Kidney epithelial cell (primary cell): ENCODE data around the gene FAM20C. TPM values are rescaled to one million over a fixed set of nuclear protein-coding genes. Genes with fewer than 3 reads are reported as not detected.

ENCODE experiments used
- DNase-seq: peaks from one replicate; pipeline ENCODE4 v3.0.0-alpha.2; 2010; ENCODE audit warnings: low read depth
- H3K27me3 ChIP-seq: 2 replicates; pipeline ENCODE4 v1.6.0; 2011; ENCODE audit warnings: low read length; ENCODE audit not compliant: control insufficient read depth, insufficient read depth
- H3K36me3 ChIP-seq: 2 replicates; pipeline ENCODE4 v1.5.1; 2011; ENCODE audit warnings: low read length; ENCODE audit not compliant: control insufficient read depth, insufficient read depth
- H3K4me3 ChIP-seq: 2 replicates; pipeline ENCODE4 v1.5.1; 2011; ENCODE audit warnings: low read depth, mild to moderate bottlenecking, control low read depth, low read length
- CTCF ChIP-seq: IDR thresholded peaks from 2 replicates; pipeline ENCODE4 v1.5.1; 2011; ENCODE audit warnings: mild to moderate bottlenecking, moderate library complexity, low read length, control low read depth, inconsistent platforms; ENCODE audit not compliant: insufficient read depth, poor library complexity, severe bottlenecking
- total RNA-seq: library from RNA; depleted of rRNA; stranded (reverse); fragments of >200 nt; gene quantifications from 2 replicates; pipeline ENCODE4 v1.2.3, GENCODE V29; 2015

The FAM20C gene
- total RNA-seq, 1 donor from 2014 or later: 39.1 TPM

DNA sequence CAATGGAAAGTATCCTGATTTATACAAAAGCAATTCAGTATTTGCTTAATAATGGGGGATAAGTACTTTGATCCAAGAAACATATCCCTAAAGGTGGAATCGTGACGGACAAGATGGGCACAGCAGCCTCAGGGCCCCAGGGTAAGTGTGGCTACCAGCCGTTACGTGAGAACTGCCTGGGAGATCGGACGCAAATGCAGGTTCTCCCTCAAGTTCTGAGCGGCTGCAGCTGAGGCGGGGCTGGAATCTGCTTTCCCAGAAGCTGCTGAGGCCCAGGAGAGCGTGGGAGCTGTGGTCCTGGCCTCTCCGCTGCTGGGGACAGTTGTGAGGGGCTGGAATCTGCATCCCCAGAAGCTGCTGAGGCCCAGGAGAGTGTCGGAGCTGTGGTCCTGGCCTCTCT, 111.1 kb downstream of the FAM20C start:
- DNase-seq: no peak
- Histone ChIP-seq H3K36me3 (no peaks in the 10 kb centered on the region), H3K4me3 (no peak overlapping the region), H3K27me3 (peaks cover 19% of the 10 kb centered on the region)
- no peak for TF ChIP-seq CTCF

DNA sequence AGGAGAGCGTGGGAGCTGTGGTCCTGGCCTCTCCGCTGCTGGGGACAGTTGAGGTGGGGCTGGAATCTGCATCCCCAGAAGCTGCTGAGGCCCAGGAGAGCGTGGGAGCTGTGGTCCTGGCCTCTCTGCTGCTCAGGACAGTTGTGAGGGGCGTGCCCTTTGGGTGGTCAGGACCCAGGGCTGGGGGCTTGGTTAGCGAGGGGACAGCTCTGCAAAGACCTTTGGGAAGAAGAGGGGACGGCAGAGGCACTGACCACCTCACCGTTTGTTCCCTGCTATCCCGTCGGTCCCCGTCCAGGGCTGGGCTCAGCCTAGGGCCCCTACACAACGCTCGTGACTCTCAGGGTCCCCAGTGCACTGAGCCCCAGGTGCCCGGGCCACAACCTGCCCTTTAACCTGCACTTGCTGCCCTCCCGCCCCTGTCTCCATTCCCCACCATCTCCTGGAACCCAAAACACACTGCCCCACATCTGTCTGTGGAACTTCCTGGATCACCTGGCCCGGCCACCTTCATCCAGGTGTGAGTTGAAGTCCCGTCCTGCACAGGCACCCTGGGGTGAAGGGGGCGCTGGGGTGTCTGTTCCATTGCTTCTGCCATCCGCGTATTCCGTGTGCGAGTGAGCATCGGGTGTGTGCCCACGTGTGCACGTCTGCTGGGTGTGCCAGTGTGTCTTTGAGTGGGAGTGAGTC, 111.7 kb downstream of the FAM20C start:
- no peak for TF ChIP-seq CTCF
- Histone ChIP-seq H3K27me3 (peaks cover 14% of the 10 kb centered on the region), H3K4me3 (no peak overlapping the region), H3K36me3 (no peaks in the 10 kb centered on the region)
- DNase-seq: no peak

DNA sequence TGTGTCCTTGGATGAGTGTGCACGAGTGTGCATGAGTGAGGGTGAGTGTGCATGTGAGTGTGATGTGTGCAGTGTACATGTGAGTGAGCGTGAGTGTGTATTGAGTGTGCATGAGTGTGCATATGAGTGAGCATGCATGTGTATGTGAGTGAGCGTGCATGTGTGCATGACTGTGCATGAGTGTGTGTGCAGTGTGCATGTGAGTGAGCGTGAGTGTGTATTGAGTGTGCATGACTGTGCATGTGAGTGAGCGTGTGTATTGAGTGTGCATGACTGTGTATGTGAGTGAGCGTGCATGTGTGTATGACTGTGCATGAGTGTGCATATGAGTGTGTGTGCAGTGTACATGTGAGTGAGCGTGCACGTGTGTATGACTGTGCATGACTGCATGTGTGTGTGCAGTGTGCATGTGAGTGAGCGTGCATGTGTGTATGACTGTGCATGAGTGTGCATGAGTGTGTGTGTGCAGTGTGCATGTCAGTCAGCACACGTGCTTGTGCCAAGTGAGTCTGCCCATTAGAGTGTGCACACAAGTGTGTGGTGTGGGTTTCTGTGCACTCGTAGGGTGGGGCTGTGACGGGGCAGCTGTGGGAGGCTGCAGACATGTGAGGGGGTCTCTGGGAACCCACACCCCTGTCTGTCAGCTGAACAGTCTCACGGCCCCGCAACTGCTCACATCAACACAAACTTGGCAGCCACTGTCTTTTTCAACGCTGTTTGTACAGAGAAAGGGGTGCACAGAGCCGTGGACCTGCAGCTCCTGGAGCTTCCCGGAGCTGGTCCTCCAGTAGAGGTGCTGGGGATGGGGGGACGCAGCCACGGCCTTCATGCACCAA, 112.4 kb downstream of the FAM20C start:
- no peak for DNase-seq
- no peaks in the 10 kb centered on the region for H3K36me3 ChIP-seq
- TF ChIP-seq CTCF: no peak

DNA sequence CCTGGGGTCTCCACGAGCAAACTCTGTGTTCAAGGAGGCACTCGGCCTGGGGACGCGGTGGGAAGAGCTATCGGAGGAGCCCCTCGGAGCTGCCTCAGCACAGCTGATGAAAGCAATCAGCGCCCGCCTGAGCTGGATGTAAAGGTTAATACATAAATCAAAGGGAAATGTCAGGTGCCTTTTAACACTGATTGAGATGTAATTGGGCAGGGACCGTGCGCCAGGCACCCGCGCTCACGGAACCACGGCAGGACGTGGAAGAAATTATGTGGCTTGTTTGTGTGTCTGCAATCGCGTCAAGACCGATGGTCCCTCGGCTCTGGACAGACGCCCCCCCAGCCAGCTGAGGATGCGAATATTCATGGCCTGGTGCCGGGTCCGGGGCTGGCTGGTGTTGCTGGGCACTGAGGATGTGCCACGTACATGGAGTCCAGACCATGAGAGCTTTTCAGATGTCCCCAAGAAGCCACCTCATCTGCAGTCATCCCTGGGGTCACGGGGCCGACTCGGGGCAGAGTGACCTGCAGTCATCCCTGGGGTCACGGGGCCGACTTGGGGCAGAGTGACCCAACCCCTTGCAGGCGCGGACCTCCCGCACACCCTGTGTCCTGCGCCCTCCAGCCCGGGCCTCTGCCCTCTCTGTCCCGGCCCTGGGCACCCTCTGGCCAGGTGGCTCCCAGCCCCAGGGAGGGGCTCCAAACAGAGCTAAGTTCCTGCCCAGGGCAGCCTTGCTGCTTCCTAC, 113.2 kb downstream of the FAM20C start:
- TF ChIP-seq CTCF: no peak
- DNase-seq: no peak
- no peaks in the 10 kb centered on the region for H3K36me3 ChIP-seq

More for the DNA sequence above, 112.4 kb downstream of the FAM20C start:
- H3K4me3 ChIP-seq: no peak overlapping the region
- peaks cover 8% of the 10 kb centered on the region for H3K27me3 ChIP-seq

GRCh38 chr7:307970-308369, 115.6 kb downstream of the FAM20C start:
- Histone ChIP-seq H3K27me3 (peaks cover 14% of the 10 kb centered on the region), H3K4me3 (no peak overlapping the region), H3K36me3 (no peaks in the 10 kb centered on the region)
- TF ChIP-seq CTCF: no peak
- DNase-seq: no peak

More for the DNA sequence above, 113.2 kb downstream of the FAM20C start:
- H3K4me3 ChIP-seq: no peak overlapping the region
- H3K27me3 ChIP-seq: peaks cover 8% of the 10 kb centered on the region
